GM23248 (cell line): ENCODE data around the gene BAIAP2.

ENCODE experiments used
- EZH2 ChIP-seq: fragments of 200-600 bp; sonication (generic); IDR thresholded peaks from 2 replicates; pipeline ENCODE4 v1.6.1; 2018; ENCODE audit warnings: antibody characterized with exemption, mild to moderate bottlenecking; ENCODE audit not compliant: insufficient read depth, poor library complexity, severe bottlenecking
- EZH2phosphoT487 ChIP-seq: fragments of 200-600 bp; sonication (generic); IDR thresholded peaks from 2 replicates; pipeline ENCODE4 v1.6.1; 2018; ENCODE audit warnings: antibody characterized with exemption, moderate library complexity, mild to moderate bottlenecking, low read depth; ENCODE audit not compliant: insufficient read depth

GRCh38 chr17:81058263-81058871, 23.4 kb downstream of the BAIAP2 start:
- no peak for TF ChIP-seq EZH2phosphoT487
- TF ChIP-seq EZH2: no peak
